ENCODE results near the gene CENPT.

Gene CENPT

DNA sequence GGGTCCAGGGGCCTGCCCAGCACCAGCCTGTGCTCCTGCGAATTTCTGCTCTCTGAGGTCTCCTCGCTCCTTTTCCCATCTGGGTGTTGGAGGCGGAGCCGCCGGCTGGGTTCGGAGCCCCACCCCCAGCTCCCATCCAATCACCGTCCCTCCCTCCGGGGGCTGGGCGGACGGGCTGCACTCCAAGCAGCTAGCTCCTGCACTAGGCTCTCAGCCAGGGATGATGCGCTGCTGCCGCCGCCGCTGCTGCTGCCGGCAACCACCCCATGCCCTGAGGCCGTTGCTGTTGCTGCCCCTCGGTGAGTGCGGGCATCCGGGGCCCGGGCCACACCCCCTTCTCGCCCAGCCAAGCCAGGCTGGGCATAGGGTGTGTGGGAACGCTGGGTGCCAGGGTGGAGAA lies 37.2 kb upstream of the CENPT start, which contains the start of gene NRN1L:
Gene NRN1L (plus strand): TSS at position 202 of the 400 bp plus-strand sequence. CDS start 19 bp downstream, at position 221.
- Histone ChIP-seq H3K9me3 (ENCODE audit: control insufficient read depth in 2 of 2, low read length in 2 of 2) (no peaks in the 10 kb centered on the region), H3K27me3 (ENCODE audit: control insufficient read depth in 2 of 2, insufficient read depth in 2 of 2, low read length in 2 of 2) (no peaks in the 10 kb centered on the region), H3K9ac (ENCODE audit: low read depth in 1 of 2, low read length in 2 of 2) (no peak within 1 kb of the TSS), H3K36me3 (ENCODE audit: control insufficient read depth in 2 of 2, insufficient read depth in 2 of 2, low read length in 2 of 2) (peaks cover 43 to 54% of the 10 kb centered on the region in 2 donors), H3K4me3 (ENCODE audit: low read length in 2 of 2) (no peak within 1 kb of the TSS), H3K27ac (ENCODE audit: low read depth in 2 of 2, low read length in 2 of 2) (no peak within 1 kb of the TSS), H3K4me1 (ENCODE audit: control insufficient read depth in 2 of 2, insufficient read depth in 2 of 2, low read length in 2 of 2) (peaks cover 6 to 7% of the 10 kb centered on the region in 2 donors)

DNA sequence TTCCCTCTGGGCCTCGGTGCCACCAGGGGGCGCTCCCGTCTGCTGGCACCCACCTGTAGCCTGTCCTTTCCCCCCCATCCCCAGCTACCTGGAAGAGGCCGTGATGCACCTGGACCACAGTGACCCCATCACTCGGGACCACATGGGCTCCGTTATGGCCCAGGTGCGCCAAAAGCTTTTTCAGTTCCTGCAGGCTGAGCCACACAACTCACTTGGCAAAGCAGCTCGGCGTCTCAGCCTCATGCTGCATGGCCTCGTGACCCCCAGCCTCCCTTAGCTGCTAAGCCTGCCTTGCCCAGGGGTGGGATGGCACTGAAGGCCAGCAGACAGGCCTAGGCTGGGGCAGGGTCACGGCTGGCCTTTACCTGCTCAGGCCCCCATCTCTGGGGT lies 36.4 kb upstream of the CENPT start:
- Histone ChIP-seq H3K27ac (ENCODE audit: low read depth in 2 of 2, low read length in 2 of 2) (no peak overlapping the region), H3K4me1 (ENCODE audit: control insufficient read depth in 2 of 2, insufficient read depth in 2 of 2, low read length in 2 of 2) (peaks cover 6 to 7% of the 10 kb centered on the region in 2 donors), H3K36me3 (ENCODE audit: control insufficient read depth in 2 of 2, insufficient read depth in 2 of 2, low read length in 2 of 2) (peaks cover 51 to 62% of the 10 kb centered on the region in 2 donors), H3K9me3 (ENCODE audit: control insufficient read depth in 2 of 2, low read length in 2 of 2) (no peaks in the 10 kb centered on the region), H3K27me3 (ENCODE audit: control insufficient read depth in 2 of 2, insufficient read depth in 2 of 2, low read length in 2 of 2) (no peaks in the 10 kb centered on the region), H3K9ac (ENCODE audit: low read depth in 1 of 2, low read length in 2 of 2) (no peak overlapping the region), H3K4me3 (ENCODE audit: low read length in 2 of 2) (no peak overlapping the region)

- Histone ChIP-seq H3K9me3 (ENCODE audit: control insufficient read depth in 2 of 2, low read length in 2 of 2) (no peaks in the 10 kb centered on the region), H3K36me3 (ENCODE audit: control insufficient read depth in 2 of 2, insufficient read depth in 2 of 2, low read length in 2 of 2) (peaks cover 57 to 68% of the 10 kb centered on the region in 2 donors), H3K27ac (ENCODE audit: low read depth in 2 of 2, low read length in 2 of 2) (peak overlapping the region; percentile 45 to 54), H3K9ac (ENCODE audit: low read depth in 1 of 2, low read length in 2 of 2) (no peak overlapping the region), H3K4me1 (ENCODE audit: control insufficient read depth in 2 of 2, insufficient read depth in 2 of 2, low read length in 2 of 2) (peaks cover 6 to 7% of the 10 kb centered on the region in 2 donors), H3K27me3 (ENCODE audit: control insufficient read depth in 2 of 2, insufficient read depth in 2 of 2, low read length in 2 of 2) (no peaks in the 10 kb centered on the region), H3K4me3 (ENCODE audit: low read length in 2 of 2) (no peak overlapping the region)
These were observed 35.8 kb upstream of the CENPT start for GRCh38 chr16:67883146-67883871.

- no peaks in the 10 kb centered on the region for H3K9me3 ChIP-seq (ENCODE audit: control insufficient read depth in 2 of 2, low read length in 2 of 2)
- H3K4me1 ChIP-seq (ENCODE audit: control insufficient read depth in 2 of 2, insufficient read depth in 2 of 2, low read length in 2 of 2): peaks cover 6 to 7% of the 10 kb centered on the region in 2 donors
- H3K9ac ChIP-seq (ENCODE audit: low read depth in 1 of 2, low read length in 2 of 2): no peak overlapping the region
- peaks cover 64 to 76% of the 10 kb centered on the region in 2 donors for H3K36me3 ChIP-seq (ENCODE audit: control insufficient read depth in 2 of 2, insufficient read depth in 2 of 2, low read length in 2 of 2)
- peak overlapping the region in 1 of 2 donors; percentile 45 for H3K27ac ChIP-seq (ENCODE audit: low read depth in 2 of 2, low read length in 2 of 2)
- no peaks in the 10 kb centered on the region for H3K27me3 ChIP-seq (ENCODE audit: control insufficient read depth in 2 of 2, insufficient read depth in 2 of 2, low read length in 2 of 2)
- H3K4me3 ChIP-seq (ENCODE audit: low read length in 2 of 2): no peak overlapping the region
These were observed 35.1 kb upstream of the CENPT start for GRCh38 chr16:67882374-67883145.

- no peaks in the 10 kb centered on the region for H3K9me3 ChIP-seq (ENCODE audit: control insufficient read depth in 2 of 2, low read length in 2 of 2)
- no peak overlapping the region for H3K9ac ChIP-seq (ENCODE audit: low read depth in 1 of 2, low read length in 2 of 2)
- no peak overlapping the region for H3K27ac ChIP-seq (ENCODE audit: low read depth in 2 of 2, low read length in 2 of 2)
- no peak overlapping the region for H3K4me3 ChIP-seq (ENCODE audit: low read length in 2 of 2)
- H3K4me1 ChIP-seq (ENCODE audit: control insufficient read depth in 2 of 2, insufficient read depth in 2 of 2, low read length in 2 of 2): peaks cover 6 to 7% of the 10 kb centered on the region in 2 donors
- H3K27me3 ChIP-seq (ENCODE audit: control insufficient read depth in 2 of 2, insufficient read depth in 2 of 2, low read length in 2 of 2): no peaks in the 10 kb centered on the region
- peaks cover 73 to 82% of the 10 kb centered on the region in 2 donors for H3K36me3 ChIP-seq (ENCODE audit: control insufficient read depth in 2 of 2, insufficient read depth in 2 of 2, low read length in 2 of 2)
These were observed 34.2 kb upstream of the CENPT start for GRCh38 chr16:67881621-67882161.

- peaks cover 6 to 7% of the 10 kb centered on the region in 2 donors for H3K4me1 ChIP-seq (ENCODE audit: control insufficient read depth in 2 of 2, insufficient read depth in 2 of 2, low read length in 2 of 2)
- H3K27me3 ChIP-seq (ENCODE audit: control insufficient read depth in 2 of 2, insufficient read depth in 2 of 2, low read length in 2 of 2): no peaks in the 10 kb centered on the region
- H3K4me3 ChIP-seq (ENCODE audit: low read length in 2 of 2): no peak overlapping the region
- H3K9ac ChIP-seq (ENCODE audit: low read depth in 1 of 2, low read length in 2 of 2): no peak overlapping the region
- H3K36me3 ChIP-seq (ENCODE audit: control insufficient read depth in 2 of 2, insufficient read depth in 2 of 2, low read length in 2 of 2): peaks cover 83 to 85% of the 10 kb centered on the region in 2 donors
- H3K9me3 ChIP-seq (ENCODE audit: control insufficient read depth in 2 of 2, low read length in 2 of 2): no peaks in the 10 kb centered on the region
- no peak overlapping the region for H3K27ac ChIP-seq (ENCODE audit: low read depth in 2 of 2, low read length in 2 of 2)
These were observed 33.1 kb upstream of the CENPT start for GRCh38 chr16:67880584-67880983.

DNA sequence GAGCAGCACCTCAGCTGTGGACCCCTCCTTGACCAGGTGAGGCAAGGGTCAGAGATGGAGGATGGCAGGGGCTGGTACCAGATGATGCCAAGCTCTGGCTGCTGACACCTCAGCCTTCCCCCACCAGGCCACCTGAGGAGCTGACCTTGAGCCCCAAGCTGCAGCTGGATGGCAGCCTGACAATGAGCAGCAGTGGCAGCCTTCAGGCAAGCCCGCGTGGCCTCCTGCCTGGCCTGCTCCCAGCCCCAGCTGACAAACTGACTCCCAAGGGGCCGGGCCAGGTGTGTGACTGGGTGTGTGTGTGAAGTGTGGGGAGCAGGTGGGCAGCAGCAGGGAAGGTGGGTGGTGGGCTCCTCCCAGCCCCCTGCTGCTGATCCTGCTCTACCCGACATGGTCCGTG lies 32.4 kb upstream of the CENPT start:
- Histone ChIP-seq H3K36me3 (ENCODE audit: control insufficient read depth in 2 of 2, insufficient read depth in 2 of 2, low read length in 2 of 2) (peaks cover 83 to 84% of the 10 kb centered on the region in 2 donors), H3K4me3 (ENCODE audit: low read length in 2 of 2) (no peak overlapping the region), H3K27ac (ENCODE audit: low read depth in 2 of 2, low read length in 2 of 2) (no peak overlapping the region), H3K27me3 (ENCODE audit: control insufficient read depth in 2 of 2, insufficient read depth in 2 of 2, low read length in 2 of 2) (no peaks in the 10 kb centered on the region), H3K9me3 (ENCODE audit: control insufficient read depth in 2 of 2, low read length in 2 of 2) (no peaks in the 10 kb centered on the region), H3K4me1 (ENCODE audit: control insufficient read depth in 2 of 2, insufficient read depth in 2 of 2, low read length in 2 of 2) (peaks cover 7 to 9% of the 10 kb centered on the region in 2 donors), H3K9ac (ENCODE audit: low read depth in 1 of 2, low read length in 2 of 2) (no peak overlapping the region)

DNA sequence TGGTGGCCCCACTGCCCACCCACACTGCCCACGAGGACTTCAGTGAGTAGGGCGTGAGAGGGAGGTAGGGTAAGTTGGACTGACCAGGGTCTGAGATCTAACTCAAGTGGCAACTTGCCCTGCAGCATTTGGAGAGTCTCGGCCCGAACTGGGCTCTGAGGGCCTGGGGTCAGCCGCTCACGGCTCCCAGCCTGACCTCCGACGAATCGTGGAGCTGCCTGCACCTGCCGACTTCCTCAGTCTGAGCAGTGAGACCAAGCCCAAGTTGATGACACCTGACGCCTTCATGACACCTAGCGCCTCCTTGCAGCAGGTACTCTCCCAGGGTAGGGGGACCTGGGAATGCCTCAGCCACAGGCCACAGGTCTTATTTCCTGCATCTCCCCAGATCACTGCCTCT lies 32.0 kb upstream of the CENPT start:
- Histone ChIP-seq H3K4me3 (ENCODE audit: low read length in 2 of 2) (no peak overlapping the region), H3K9ac (ENCODE audit: low read depth in 1 of 2, low read length in 2 of 2) (no peak overlapping the region), H3K4me1 (ENCODE audit: control insufficient read depth in 2 of 2, insufficient read depth in 2 of 2, low read length in 2 of 2) (peaks cover 8 to 13% of the 10 kb centered on the region in 2 donors), H3K27me3 (ENCODE audit: control insufficient read depth in 2 of 2, insufficient read depth in 2 of 2, low read length in 2 of 2) (no peaks in the 10 kb centered on the region), H3K36me3 (ENCODE audit: control insufficient read depth in 2 of 2, insufficient read depth in 2 of 2, low read length in 2 of 2) (peaks cover 83% of the 10 kb centered on the region in 2 donors), H3K9me3 (ENCODE audit: control insufficient read depth in 2 of 2, low read length in 2 of 2) (no peaks in the 10 kb centered on the region), H3K27ac (ENCODE audit: low read depth in 2 of 2, low read length in 2 of 2) (no peak overlapping the region)

GRCh38 chr16:67878846-67879245 lies 31.4 kb upstream of the CENPT start:
- no peak overlapping the region for H3K4me3 ChIP-seq (ENCODE audit: low read length in 2 of 2)
- no peaks in the 10 kb centered on the region for H3K27me3 ChIP-seq (ENCODE audit: control insufficient read depth in 2 of 2, insufficient read depth in 2 of 2, low read length in 2 of 2)
- H3K9ac ChIP-seq (ENCODE audit: low read depth in 1 of 2, low read length in 2 of 2): no peak overlapping the region
- H3K36me3 ChIP-seq (ENCODE audit: control insufficient read depth in 2 of 2, insufficient read depth in 2 of 2, low read length in 2 of 2): peaks cover 79% of the 10 kb centered on the region in 2 donors
- H3K4me1 ChIP-seq (ENCODE audit: control insufficient read depth in 2 of 2, insufficient read depth in 2 of 2, low read length in 2 of 2): peaks cover 14 to 20% of the 10 kb centered on the region in 2 donors
- H3K9me3 ChIP-seq (ENCODE audit: control insufficient read depth in 2 of 2, low read length in 2 of 2): no peaks in the 10 kb centered on the region
- H3K27ac ChIP-seq (ENCODE audit: low read depth in 2 of 2, low read length in 2 of 2): no peak overlapping the region

- Histone ChIP-seq H3K4me3 (ENCODE audit: low read length in 2 of 2) (no peak overlapping the region), H3K27ac (ENCODE audit: low read depth in 2 of 2, low read length in 2 of 2) (no peak overlapping the region), H3K9me3 (ENCODE audit: control insufficient read depth in 2 of 2, low read length in 2 of 2) (no peaks in the 10 kb centered on the region), H3K4me1 (ENCODE audit: control insufficient read depth in 2 of 2, insufficient read depth in 2 of 2, low read length in 2 of 2) (peaks cover 16 to 24% of the 10 kb centered on the region in 2 donors), H3K36me3 (ENCODE audit: control insufficient read depth in 2 of 2, insufficient read depth in 2 of 2, low read length in 2 of 2) (peaks cover 73 to 75% of the 10 kb centered on the region in 2 donors), H3K27me3 (ENCODE audit: control insufficient read depth in 2 of 2, insufficient read depth in 2 of 2, low read length in 2 of 2) (no peaks in the 10 kb centered on the region), H3K9ac (ENCODE audit: low read depth in 1 of 2, low read length in 2 of 2) (no peak overlapping the region)
These were observed 30.7 kb upstream of the CENPT start for GRCh38 chr16:67878232-67878631.
